ENCODE data around the gene TCAIM. TPM values are rescaled to one million over a fixed set of nuclear protein-coding genes. Genes with fewer than 3 reads are reported as not detected.
"Not testable (repeated sequence)": the region's sequence is repeated elsewhere in the genome, so short reads cannot be mapped to it uniquely, and the experiment has no call there.

The TCAIM gene
- total RNA-seq, 1 donor from 2014 or later: 17.0 TPM

GRCh38 chr3:44343421-44343820, 4.9 kb downstream of the TCAIM start:
- Histone ChIP-seq H3K36me3 (no peaks in the 10 kb centered on the region), H3K9me3 (no peaks in the 10 kb centered on the region), H3K27me3 (no peaks in the 10 kb centered on the region), H3K4me3 (no peak overlapping the region), H3K27ac (peak overlapping the region in 1 of 2 donors; percentile 53), H3K4me1 (peaks cover 4 to 20% of the 10 kb centered on the region in 2 donors)
- DNase-seq (ENCODE audit: low spot score in 2 of 2): no peak
- TF ChIP-seq, protein P1, sequence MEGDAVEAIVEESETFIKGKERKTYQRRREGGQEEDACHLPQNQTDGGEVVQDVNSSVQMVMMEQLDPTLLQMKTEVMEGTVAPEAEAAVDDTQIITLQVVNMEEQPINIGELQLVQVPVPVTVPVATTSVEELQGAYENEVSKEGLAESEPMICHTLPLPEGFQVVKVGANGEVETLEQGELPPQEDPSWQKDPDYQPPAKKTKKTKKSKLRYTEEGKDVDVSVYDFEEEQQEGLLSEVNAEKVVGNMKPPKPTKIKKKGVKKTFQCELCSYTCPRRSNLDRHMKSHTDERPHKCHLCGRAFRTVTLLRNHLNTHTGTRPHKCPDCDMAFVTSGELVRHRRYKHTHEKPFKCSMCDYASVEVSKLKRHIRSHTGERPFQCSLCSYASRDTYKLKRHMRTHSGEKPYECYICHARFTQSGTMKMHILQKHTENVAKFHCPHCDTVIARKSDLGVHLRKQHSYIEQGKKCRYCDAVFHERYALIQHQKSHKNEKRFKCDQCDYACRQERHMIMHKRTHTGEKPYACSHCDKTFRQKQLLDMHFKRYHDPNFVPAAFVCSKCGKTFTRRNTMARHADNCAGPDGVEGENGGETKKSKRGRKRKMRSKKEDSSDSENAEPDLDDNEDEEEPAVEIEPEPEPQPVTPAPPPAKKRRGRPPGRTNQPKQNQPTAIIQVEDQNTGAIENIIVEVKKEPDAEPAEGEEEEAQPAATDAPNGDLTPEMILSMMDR (IDR thresholded peaks at IDR 0.05): no peak
- intact Hi-C loops (cut with DNase I): no loop called here

- H3K27ac ChIP-seq; H3K36me3 ChIP-seq; H3K27me3 ChIP-seq; H3K9me3 ChIP-seq; intact Hi-C loops (cut with DNase I); DNase-seq (ENCODE audit: low spot score in 2 of 2); H3K4me3 ChIP-seq: not testable (repeated sequence)
- H3K4me1 ChIP-seq: peaks cover 0 to 11% of the 10 kb centered on the region in 2 donors
Observed at GRCh38 chr3:44346590-44346989, 8.0 kb downstream of the TCAIM start.

- intact Hi-C loops (cut with DNase I): no loop called here
- Histone ChIP-seq H3K4me3 (no peak overlapping the region), H3K36me3 (peaks cover 0 to 6% of the 10 kb centered on the region in 2 donors), H3K4me1 (no peaks in the 10 kb centered on the region), H3K27me3 (no peaks in the 10 kb centered on the region), H3K27ac (no peak overlapping the region), H3K9me3 (no peaks in the 10 kb centered on the region)
- no peak for DNase-seq (ENCODE audit: low spot score in 2 of 2)
- TF ChIP-seq, protein P1 (IDR thresholded peaks at IDR 0.05): no peak
Observed at GRCh38 chr3:44348993-44349392, 10.4 kb downstream of the TCAIM start.

DNA sequence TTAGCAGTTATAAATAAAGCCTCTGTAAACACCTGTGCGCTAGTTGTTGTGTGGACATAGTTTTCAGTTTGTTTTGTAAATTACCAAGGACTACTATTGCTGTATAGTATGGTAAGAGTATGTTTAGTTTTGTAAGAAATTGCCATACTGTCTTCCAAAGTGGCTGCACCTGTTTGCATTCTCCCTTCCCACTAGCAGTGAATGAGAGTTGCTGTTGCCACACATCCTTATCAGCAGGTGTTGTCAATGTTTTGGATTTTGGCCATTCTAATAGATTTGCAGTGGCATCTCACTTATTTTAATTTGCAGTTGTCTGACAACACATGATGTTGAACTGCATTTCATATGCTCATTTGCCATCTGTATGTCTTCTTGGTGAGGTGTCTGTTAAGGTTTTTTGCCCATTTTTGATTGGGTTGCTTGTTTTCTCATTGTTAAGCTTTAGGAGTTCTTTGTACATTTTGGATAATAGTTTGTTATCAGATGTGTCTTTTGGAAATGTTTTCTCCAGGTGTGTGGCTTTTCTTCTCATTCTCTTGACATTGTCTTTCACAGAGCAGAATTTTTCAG, 14.9 kb downstream of the TCAIM start:
- TF ChIP-seq, protein P1 (IDR thresholded peaks at IDR 0.05): no peak
- Histone ChIP-seq H3K27ac (no peak overlapping the region), H3K4me3 (no peak overlapping the region), H3K4me1 (peaks cover 0 to 12% of the 10 kb centered on the region in 2 donors), H3K36me3 (peaks cover 0 to 10% of the 10 kb centered on the region in 2 donors), H3K27me3 (no peaks in the 10 kb centered on the region), H3K9me3 (no peaks in the 10 kb centered on the region)
- intact Hi-C loops (cut with DNase I): no loop called here
- DNase-seq (ENCODE audit: low spot score in 2 of 2): no peak

DNA sequence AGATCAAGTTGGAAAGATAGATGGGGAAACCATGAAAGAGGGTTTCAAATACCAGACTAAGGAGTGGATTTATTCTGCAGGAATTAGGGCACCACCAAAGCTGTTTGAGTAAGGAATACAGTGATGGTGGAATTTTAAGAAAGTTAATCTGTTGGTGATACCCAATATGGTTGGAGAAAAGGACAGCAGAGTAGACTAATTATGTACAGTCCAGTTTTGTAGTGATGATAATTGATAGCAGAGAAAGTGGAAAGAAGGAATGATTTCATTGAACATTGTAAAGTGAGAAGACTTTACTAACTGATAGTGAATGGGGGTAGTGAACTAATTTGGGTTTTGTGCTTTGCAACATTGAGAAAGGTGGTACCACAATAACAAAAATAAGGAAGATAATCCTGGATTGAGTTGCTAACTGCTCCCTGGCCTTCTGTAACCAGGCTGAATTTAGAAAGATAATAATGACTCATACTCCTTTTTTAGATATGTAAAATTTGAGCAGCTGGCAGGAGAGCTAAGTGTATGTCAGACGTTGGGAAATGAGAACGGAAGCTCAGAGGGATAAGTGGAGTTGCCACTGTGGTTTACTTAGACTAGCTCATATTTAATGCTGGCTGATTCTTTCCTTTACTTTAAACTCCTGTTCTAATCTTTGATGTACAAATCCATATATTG, 16.9 kb downstream of the TCAIM start:
- peak in 1 of 2 donors; percentile 68 for DNase-seq (ENCODE audit: low spot score in 2 of 2)
- Histone ChIP-seq H3K4me1 (peaks cover 0 to 12% of the 10 kb centered on the region in 2 donors), H3K27ac (peak overlapping the region; percentile 73 to 76), H3K36me3 (peaks cover 2 to 20% of the 10 kb centered on the region in 2 donors), H3K4me3 (no peak overlapping the region), H3K27me3 (no peaks in the 10 kb centered on the region), H3K9me3 (no peaks in the 10 kb centered on the region)
- intact Hi-C loops (cut with DNase I): loop anchor here (1.0 kb wide), 1 partner anchor 17 kb away; the partner anchor contains the start of gene TCAIM
- TF ChIP-seq, protein P1 (IDR thresholded peaks at IDR 0.05): no peak

GRCh38 chr3:44359146-44359751, 20.7 kb downstream of the TCAIM start:
- Histone ChIP-seq H3K4me1 (peaks cover 0 to 12% of the 10 kb centered on the region in 2 donors), H3K27ac (no peak overlapping the region), H3K4me3 (no peak overlapping the region), H3K36me3 (peaks cover 2 to 26% of the 10 kb centered on the region in 2 donors), H3K27me3 (no peaks in the 10 kb centered on the region), H3K9me3 (no peaks in the 10 kb centered on the region)
- intact Hi-C loops (cut with DNase I): no loop called here
- no peak for DNase-seq (ENCODE audit: low spot score in 2 of 2)
- TF ChIP-seq, protein P1 (IDR thresholded peaks at IDR 0.05): no peak

Data from ascending aorta (tissue), 2 donors.